ENCODE measurements around the gene SLC6A6.
A peak's percentile ranks its signal among the peaks of the same experiment; 100 is the strongest.
"Not testable (repeated sequence)": the region's sequence is repeated elsewhere in the genome, so short reads cannot be mapped to it uniquely, and the experiment has no call there.

SLC6A6 gene

GRCh38 chr3:14401692-14402303 lies 608 bp upstream of the SLC6A6 start:
- DNase-seq, result no peak

GRCh38 chr3:14403619-14404155 lies 1.3 kb downstream of the SLC6A6 start:
- DNase-seq, result peak; percentile 39

GRCh38 chr3:14404186-14404585 lies 1.8 kb downstream of the SLC6A6 start:
- peak; percentile 57 for DNase-seq

GRCh38 chr3:14404631-14405359 lies 2.4 kb downstream of the SLC6A6 start:
- DNase-seq, result peak; percentile 73

GRCh38 chr3:14405360-14406238 lies 3.2 kb downstream of the SLC6A6 start:
- no peak for DNase-seq

GRCh38 chr3:14406336-14406735 lies 3.9 kb downstream of the SLC6A6 start:
- no peak for DNase-seq

GRCh38 chr3:14406766-14407165 lies 4.4 kb downstream of the SLC6A6 start:
- DNase-seq, result no peak

- no peak for DNase-seq
Measured at GRCh38 chr3:14407203-14407602, 4.8 kb downstream of the SLC6A6 start.

GRCh38 chr3:14409779-14410063 lies 7.3 kb downstream of the SLC6A6 start:
- DNase-seq, result not testable (repeated sequence)

GRCh38 chr3:14410106-14410502 lies 7.7 kb downstream of the SLC6A6 start:
- DNase-seq, result no peak

GRCh38 chr3:14410503-14411165 lies 8.2 kb downstream of the SLC6A6 start:
- DNase-seq, result no peak

- no peak for DNase-seq
Measured at GRCh38 chr3:14411166-14411526, 8.7 kb downstream of the SLC6A6 start.

GRCh38 chr3:14411988-14412387 lies 9.6 kb downstream of the SLC6A6 start:
- DNase-seq, result peak; percentile 26

GRCh38 chr3:14412831-14413380 lies 10.5 kb downstream of the SLC6A6 start:
- no peak for DNase-seq

- no peak for DNase-seq
Measured at GRCh38 chr3:14413381-14414071, 11.1 kb downstream of the SLC6A6 start.

GRCh38 chr3:14414846-14415464 lies 12.5 kb downstream of the SLC6A6 start:
- DNase-seq, result no peak

GRCh38 chr3:14415501-14415900 lies 13.1 kb downstream of the SLC6A6 start:
- no peak for DNase-seq

- DNase-seq, result no peak
Measured at GRCh38 chr3:14416453-14416852, 14.0 kb downstream of the SLC6A6 start.

GRCh38 chr3:14418296-14419250 lies 16.2 kb downstream of the SLC6A6 start:
- no peak for DNase-seq

All from NCI-H82 (cell line).